GM13976 (cell line): ENCODE measurements around the gene EMC8.
"Not testable (repeated sequence)": the region's sequence is repeated elsewhere in the genome, so short reads cannot be mapped to it uniquely, and the experiment has no call there.

Experiments
- DNase-seq: peaks from one replicate; pipeline ENCODE4 v3.0.0; 2012; ENCODE audit warnings: low spot score
- CTCF ChIP-seq: IDR thresholded peaks from 2 replicates; pipeline ENCODE4 v1.5.1; 2012; ENCODE audit warnings: borderline replicate concordance, mild to moderate bottlenecking; ENCODE audit not compliant: insufficient read depth; ENCODE audit errors: extremely low read depth, missing control alignments, control extremely low read depth
- in situ Hi-C: fragments of 300-500 bp; cut with MboI; formaldehyde crosslinking; loops from one replicate; pipeline ENCODE4 v1.12.0; 2022; ENCODE audit warnings: low sequenced_read_pairs, mixed read lengths, inconsistent platforms; ENCODE audit not compliant: unreplicated experiment

The EMC8 gene

GRCh38 chr16:85809645-85810044 is 10.3 kb upstream of the EMC8 start:
- TF ChIP-seq CTCF, result no peak
- in situ Hi-C loops, result loop anchor here (25.0 kb wide), 1 partner anchor 703 kb away; the partner anchor contains the start of gene FOXF1
- DNase-seq, result no peak

- no peak for TF ChIP-seq CTCF
- in situ Hi-C loops, result loop anchor here (25.0 kb wide), 1 partner anchor 703 kb away; the partner anchor contains the start of gene FOXF1
Observed at GRCh38 chr16:85808926-85809325, 9.6 kb upstream of the EMC8 start.

GRCh38 chr16:85808104-85808503 is 8.8 kb upstream of the EMC8 start:
- DNase-seq, result not testable (repeated sequence)

More at GRCh38 chr16:85808926-85809325, 9.6 kb upstream of the EMC8 start:
- DNase-seq, result no peak

GRCh38 chr16:85807340-85807739 is 8.0 kb upstream of the EMC8 start:
- DNase-seq, result not testable (repeated sequence)
- in situ Hi-C loops, result loop anchor here (25.0 kb wide), 1 partner anchor 705 kb away; the partner anchor contains the start of gene FOXF1

More at GRCh38 chr16:85808104-85808503, 8.8 kb upstream of the EMC8 start:
- in situ Hi-C loops, result loop anchor here (25.0 kb wide), 1 partner anchor 704 kb away; the partner anchor contains the start of gene FOXF1

- in situ Hi-C loops, result loop anchor here (25.0 kb wide), 1 partner anchor 706 kb away; the partner anchor contains the start of gene FOXF1
- DNase-seq, result no peak
- TF ChIP-seq CTCF, result no peak
Observed at GRCh38 chr16:85806539-85806938, 7.2 kb upstream of the EMC8 start.

- in situ Hi-C loops, result loop anchor here (25.0 kb wide), 1 partner anchor 707 kb away; the partner anchor contains the start of gene FOXF1
- TF ChIP-seq CTCF, result no peak
- no peak for DNase-seq
Observed at GRCh38 chr16:85805442-85806045, 6.2 kb upstream of the EMC8 start.

GRCh38 chr16:85803570-85803969 is 4.2 kb upstream of the EMC8 start:
- in situ Hi-C loops, result loop anchor here (25.0 kb wide), 1 partner anchor 709 kb away; the partner anchor contains the start of gene FOXF1
- TF ChIP-seq CTCF, result no peak
- no peak for DNase-seq
